Measurements from ENCODE around the gene EIF3D.

The EIF3D gene

GRCh38 chr22:36472689-36473088 lies 56.3 kb downstream of the EIF3D start:
- peaks cover 33% of the 10 kb centered on the region for H3K36me3 Mint-ChIP-seq (ENCODE audit: low read depth)
- peaks cover 13% of the 10 kb centered on the region for H3K4me1 Mint-ChIP-seq (ENCODE audit: low read depth)
- no peaks in the 10 kb centered on the region for H3K9me3 Mint-ChIP-seq
- H3K4me3 Mint-ChIP-seq = no peak overlapping the region
- DNase-seq (ENCODE audit: low spot score) = no peak
- no peak overlapping the region for H3K27ac Mint-ChIP-seq
- no peaks in the 10 kb centered on the region for H3K27me3 Mint-ChIP-seq (ENCODE audit: low read depth)

GRCh38 chr22:36471341-36471821 lies 57.6 kb downstream of the EIF3D start:
- Mint-ChIP-seq H3K27me3 (ENCODE audit: low read depth) (no peaks in the 10 kb centered on the region), H3K36me3 (ENCODE audit: low read depth) (peaks cover 32% of the 10 kb centered on the region), H3K4me1 (ENCODE audit: low read depth) (peaks cover 21% of the 10 kb centered on the region), H3K9me3 (no peaks in the 10 kb centered on the region), H3K4me3 (no peak overlapping the region), H3K27ac (no peak overlapping the region)
- no peak for DNase-seq (ENCODE audit: low spot score)

- no peaks in the 10 kb centered on the region for H3K9me3 Mint-ChIP-seq
- no peak overlapping the region for H3K4me3 Mint-ChIP-seq
- H3K27me3 Mint-ChIP-seq (ENCODE audit: low read depth) = no peaks in the 10 kb centered on the region
- peaks cover 30% of the 10 kb centered on the region for H3K36me3 Mint-ChIP-seq (ENCODE audit: low read depth)
- H3K4me1 Mint-ChIP-seq (ENCODE audit: low read depth) = peaks cover 21% of the 10 kb centered on the region
- no peak overlapping the region for H3K27ac Mint-ChIP-seq
- no peak for DNase-seq (ENCODE audit: low spot score)
These were observed 58.0 kb downstream of the EIF3D start for GRCh38 chr22:36470994-36471331.

GRCh38 chr22:36470162-36470993 lies 58.6 kb downstream of the EIF3D start:
- Mint-ChIP-seq H3K9me3 (no peaks in the 10 kb centered on the region), H3K36me3 (ENCODE audit: low read depth) (peaks cover 24% of the 10 kb centered on the region), H3K4me3 (no peak overlapping the region), H3K4me1 (ENCODE audit: low read depth) (peaks cover 21% of the 10 kb centered on the region), H3K27ac (peak overlapping the region; percentile 15), H3K27me3 (ENCODE audit: low read depth) (no peaks in the 10 kb centered on the region)
- peak; percentile 75 for DNase-seq (ENCODE audit: low spot score)

GRCh38 chr22:36469094-36469710 lies 59.8 kb downstream of the EIF3D start:
- Mint-ChIP-seq H3K9me3 (no peaks in the 10 kb centered on the region), H3K27ac (no peak overlapping the region)

GRCh38 chr22:36467946-36468345 lies 61.0 kb downstream of the EIF3D start:
- no peaks in the 10 kb centered on the region for H3K27me3 Mint-ChIP-seq (ENCODE audit: low read depth)
- no peak for DNase-seq (ENCODE audit: low spot score)
- no peaks in the 10 kb centered on the region for H3K9me3 Mint-ChIP-seq
- peaks cover 16% of the 10 kb centered on the region for H3K36me3 Mint-ChIP-seq (ENCODE audit: low read depth)
- H3K4me3 Mint-ChIP-seq = no peak overlapping the region
- peak overlapping the region; percentile 15 for H3K27ac Mint-ChIP-seq
- peaks cover 21% of the 10 kb centered on the region for H3K4me1 Mint-ChIP-seq (ENCODE audit: low read depth)

More at GRCh38 chr22:36469094-36469710, 59.8 kb downstream of the EIF3D start:
- no peaks in the 10 kb centered on the region for H3K27me3 Mint-ChIP-seq (ENCODE audit: low read depth)
- peaks cover 16% of the 10 kb centered on the region for H3K36me3 Mint-ChIP-seq (ENCODE audit: low read depth)
- no peak overlapping the region for H3K4me3 Mint-ChIP-seq
- H3K4me1 Mint-ChIP-seq (ENCODE audit: low read depth) = peaks cover 21% of the 10 kb centered on the region
- no peak for DNase-seq (ENCODE audit: low spot score)

GRCh38 chr22:36467042-36467810 lies 61.7 kb downstream of the EIF3D start:
- H3K4me3 Mint-ChIP-seq = no peak overlapping the region
- no peaks in the 10 kb centered on the region for H3K9me3 Mint-ChIP-seq
- no peaks in the 10 kb centered on the region for H3K27me3 Mint-ChIP-seq (ENCODE audit: low read depth)
- H3K4me1 Mint-ChIP-seq (ENCODE audit: low read depth) = peaks cover 22% of the 10 kb centered on the region
- H3K36me3 Mint-ChIP-seq (ENCODE audit: low read depth) = peaks cover 14% of the 10 kb centered on the region
- H3K27ac Mint-ChIP-seq = peak overlapping the region; percentile 56
- no peak for DNase-seq (ENCODE audit: low spot score)

GRCh38 chr22:36466258-36466657 lies 62.7 kb downstream of the EIF3D start:
- Mint-ChIP-seq H3K27ac (no peak overlapping the region), H3K4me1 (ENCODE audit: low read depth) (peaks cover 23% of the 10 kb centered on the region), H3K27me3 (ENCODE audit: low read depth) (no peaks in the 10 kb centered on the region), H3K4me3 (no peak overlapping the region), H3K36me3 (ENCODE audit: low read depth) (peaks cover 11% of the 10 kb centered on the region), H3K9me3 (no peaks in the 10 kb centered on the region)
- no peak for DNase-seq (ENCODE audit: low spot score)

GRCh38 chr22:36465232-36466021 lies 63.5 kb downstream of the EIF3D start:
- H3K9me3 Mint-ChIP-seq = no peaks in the 10 kb centered on the region
- no peaks in the 10 kb centered on the region for H3K27me3 Mint-ChIP-seq (ENCODE audit: low read depth)
- no peak overlapping the region for H3K4me3 Mint-ChIP-seq
- no peak overlapping the region for H3K27ac Mint-ChIP-seq
- peaks cover 10% of the 10 kb centered on the region for H3K36me3 Mint-ChIP-seq (ENCODE audit: low read depth)
- H3K4me1 Mint-ChIP-seq (ENCODE audit: low read depth) = peaks cover 21% of the 10 kb centered on the region
- no peak for DNase-seq (ENCODE audit: low spot score)

- DNase-seq (ENCODE audit: low spot score) = no peak
- Mint-ChIP-seq H3K9me3 (no peaks in the 10 kb centered on the region), H3K36me3 (ENCODE audit: low read depth) (peaks cover 8% of the 10 kb centered on the region), H3K4me1 (ENCODE audit: low read depth) (peaks cover 14% of the 10 kb centered on the region), H3K27me3 (ENCODE audit: low read depth) (no peaks in the 10 kb centered on the region), H3K27ac (no peak overlapping the region), H3K4me3 (no peak overlapping the region)
These were observed 64.2 kb downstream of the EIF3D start for GRCh38 chr22:36464715-36465231.

GRCh38 chr22:36463783-36464184 lies 65.2 kb downstream of the EIF3D start:
- Mint-ChIP-seq H3K9me3 (no peaks in the 10 kb centered on the region), H3K27me3 (ENCODE audit: low read depth) (no peaks in the 10 kb centered on the region), H3K4me3 (no peak overlapping the region), H3K27ac (no peak overlapping the region), H3K4me1 (ENCODE audit: low read depth) (peaks cover 14% of the 10 kb centered on the region), H3K36me3 (ENCODE audit: low read depth) (peaks cover 8% of the 10 kb centered on the region)
- no peak for DNase-seq (ENCODE audit: low spot score)

- Mint-ChIP-seq H3K4me3 (no peak overlapping the region), H3K27me3 (ENCODE audit: low read depth) (no peaks in the 10 kb centered on the region), H3K4me1 (ENCODE audit: low read depth) (peaks cover 14% of the 10 kb centered on the region), H3K27ac (no peak overlapping the region), H3K9me3 (no peaks in the 10 kb centered on the region), H3K36me3 (ENCODE audit: low read depth) (peaks cover 3% of the 10 kb centered on the region)
- DNase-seq (ENCODE audit: low spot score) = no peak
These were observed 67.0 kb downstream of the EIF3D start for GRCh38 chr22:36461665-36462649.
